Liver (tissue), 9 donors: ENCODE data around the gene AMOTL1. TPM values are rescaled to one million over a fixed set of nuclear protein-coding genes. Genes with fewer than 3 reads are reported as not detected.

Source experiments
- DNase-seq: peaks from one replicate; pipeline ENCODE4 v3.0.0-alpha.2; 2017; ENCODE audit warnings: low spot score
- H3K27ac ChIP-seq, 2 donors: one replicate each; pipeline ENCODE4 v1.7.0; 2013; ENCODE audit warnings: inconsistent platforms in 2 of 2, low read length in 2 of 2, control low read depth in 1 of 2, low read depth in 1 of 2, mild to moderate bottlenecking in 1 of 2
- H3K27me3 ChIP-seq, 4 donors: one replicate each; pipeline versions ENCODE4 v1.6.1 to v1.7.0; 2013; ENCODE audit warnings: low read length in 3 of 4, inconsistent platforms in 1 of 4, mild to moderate bottlenecking in 1 of 4, moderate library complexity in 1 of 4; ENCODE audit not compliant: control insufficient read depth in 4 of 4, insufficient read depth in 4 of 4
- H3K36me3 ChIP-seq, 4 donors: one replicate each; pipeline versions ENCODE4 v1.6.1 to v1.7.0; 2013; ENCODE audit warnings: low read length in 3 of 4, mild to moderate bottlenecking in 3 of 4, low read depth in 1 of 4, moderate library complexity in 1 of 4; ENCODE audit not compliant: control insufficient read depth in 4 of 4, insufficient read depth in 3 of 4
- H3K4me1 ChIP-seq, 4 donors: one replicate each; pipeline versions ENCODE4 v1.6.1 to v1.7.0; 2013; ENCODE audit warnings: low read length in 3 of 4, mild to moderate bottlenecking in 3 of 4, moderate library complexity in 1 of 4; ENCODE audit not compliant: control insufficient read depth in 4 of 4, insufficient read depth in 4 of 4
- H3K4me3 ChIP-seq, 3 donors: one replicate each; pipeline versions ENCODE4 v1.6.1 to v1.7.0; 2013; ENCODE audit warnings: low read length in 3 of 3, control low read depth in 1 of 3, low read depth in 1 of 3, mild to moderate bottlenecking in 1 of 3
- H3K9ac ChIP-seq, 2 donors: one replicate each; pipeline ENCODE4 v1.7.0; 2013; ENCODE audit warnings: low read length in 2 of 2, mild to moderate bottlenecking in 2 of 2, moderate library complexity in 2 of 2, control low read depth in 1 of 2, low read depth in 1 of 2
- H3K9me3 ChIP-seq, 4 donors: one replicate each; pipeline versions ENCODE4 v1.6.1 to v1.7.0; 2013; ENCODE audit warnings: low read length in 3 of 4; ENCODE audit not compliant: control insufficient read depth in 4 of 4
- FOXA1 ChIP-seq: IDR thresholded peaks from 2 replicates; pipeline ENCODE4 v1.6.1; 2016; ENCODE audit warnings: antibody characterized with exemption
- FOXA2 ChIP-seq: IDR thresholded peaks from 2 replicates; pipeline ENCODE4 v1.6.1; 2016; ENCODE audit warnings: antibody characterized with exemption
- HNF4A ChIP-seq, 2 donors: conservative IDR thresholded peaks; 2 replicates each; pipeline ENCODE4 v1.6.1; 2016; ENCODE audit warnings: antibody characterized with exemption in 2 of 2, mild to moderate bottlenecking in 2 of 2
- HNF4G ChIP-seq: IDR thresholded peaks from 2 replicates; pipeline ENCODE4 v1.6.1; 2016; ENCODE audit warnings: antibody characterized with exemption
- JUND ChIP-seq, 2 donors: IDR thresholded peaks; 2 replicates each; pipeline ENCODE4 v1.6.1; 2016; ENCODE audit warnings: antibody characterized with exemption in 2 of 2
- NR2F2 ChIP-seq: IDR thresholded peaks from 2 replicates; pipeline ENCODE4 v1.6.1; 2016; ENCODE audit warnings: antibody characterized with exemption
- RAD21 ChIP-seq, 2 donors: IDR thresholded peaks; 2 replicates each; pipeline ENCODE4 v1.6.1; 2016; ENCODE audit warnings: antibody characterized with exemption in 2 of 2, mild to moderate bottlenecking in 2 of 2
- SP1 ChIP-seq: IDR thresholded peaks from 2 replicates; pipeline ENCODE4 v1.6.1; 2018; ENCODE audit warnings: antibody characterized with exemption, mild to moderate bottlenecking
- TAF1 ChIP-seq: conservative IDR thresholded peaks from 2 replicates; pipeline ENCODE4 v1.6.1; 2016; ENCODE audit warnings: antibody characterized with exemption, mild to moderate bottlenecking
- WGBS: extraction: QIAGEN DNeasy Blood & Tissue Kit; methylation state at CpG from one replicate; pipeline ENCODE4 v1.1.7; 2013; 5-methylcytosine and 5-hydroxymethylcytosine counted together
- polyA plus RNA-seq, 2 donors: library from polyadenylated mRNA; stranded (reverse) in 1 of 2; unstranded in 1 of 2; fragments of 200-250 nt in 1 of 2; fragments of >200 nt in 1 of 2; fragmentation: Nextera tagmentation in 1 of 2; extraction: Ambion mirVana in 1 of 2; gene quantifications; one replicate each; pipeline versions ENCODE4 v1.2.1 to v1.2.3, GENCODE V29; 2013 to 2015
- total RNA-seq, 2 donors: library from RNA; depleted of rRNA; stranded (reverse); fragments of >200 nt; gene quantifications; one replicate each; pipeline ENCODE4 v1.2.3, GENCODE V29; 2014
- TF ChIP-seq, protein P1 (sequence below): IDR thresholded peaks from 2 replicates; pipeline ENCODE4 v1.6.1; 2016; ENCODE audit warnings: antibody characterized with exemption, mild to moderate bottlenecking
- TF ChIP-seq, protein P2 (sequence below): fragments of 150-350 bp; IDR thresholded peaks from 2 replicates; pipeline ENCODE4 v1.5.1; 2017; ENCODE audit warnings: improper control_type of control experiment, low read depth, low read length; ENCODE audit not compliant: missing input control
- TF ChIP-seq, protein P3 (sequence below): IDR thresholded peaks from 2 replicates; pipeline ENCODE4 v1.6.1; 2016; ENCODE audit warnings: antibody characterized with exemption
- TF ChIP-seq, protein P4 (sequence below): IDR thresholded peaks from 2 replicates; pipeline ENCODE4 v1.6.1; 2016; ENCODE audit warnings: antibody characterized with exemption
- donor health status: healthy.
- donor health status: healthy.
- donor health status: healthy.
- donor health status: healthy.
- donor health status: healthy.

AMOTL1 gene
- total and polyA plus RNA-seq, 4 donors, result 2.2 to 29.5 (median 7.2) TPM

DNA sequence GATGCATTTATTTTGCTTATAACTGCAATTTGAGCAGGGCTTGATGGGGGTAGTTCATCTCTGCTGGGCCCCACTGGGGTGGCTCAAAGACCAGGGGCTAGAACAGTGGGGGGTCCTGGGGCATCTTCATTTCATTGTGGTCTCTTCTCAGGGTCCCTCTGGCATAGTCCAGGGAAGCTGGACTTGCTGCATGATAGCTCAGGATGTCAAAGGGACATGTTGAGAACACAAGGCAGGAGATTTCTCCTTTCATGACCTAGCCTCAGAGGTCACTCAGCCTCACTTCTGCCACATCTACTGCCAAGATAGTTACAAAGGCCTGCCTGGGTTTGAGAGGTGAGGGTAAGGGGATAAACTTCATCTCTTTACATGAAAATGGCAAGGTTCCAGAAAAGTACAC is 115.7 kb downstream of the AMOTL1 start:
- Histone ChIP-seq H3K27ac (no peak overlapping the region), H3K9ac (no peak overlapping the region), H3K4me1 (no peaks in the 10 kb centered on the region), H3K4me3 (no peak overlapping the region), H3K9me3 (no peaks in the 10 kb centered on the region), H3K27me3 (no peaks in the 10 kb centered on the region), H3K36me3 (peaks cover 0 to 15% (median 1%) of the 10 kb centered on the region in 4 donors)
- TF ChIP-seq TAF1, result no peak
- TF ChIP-seq, protein P1, sequence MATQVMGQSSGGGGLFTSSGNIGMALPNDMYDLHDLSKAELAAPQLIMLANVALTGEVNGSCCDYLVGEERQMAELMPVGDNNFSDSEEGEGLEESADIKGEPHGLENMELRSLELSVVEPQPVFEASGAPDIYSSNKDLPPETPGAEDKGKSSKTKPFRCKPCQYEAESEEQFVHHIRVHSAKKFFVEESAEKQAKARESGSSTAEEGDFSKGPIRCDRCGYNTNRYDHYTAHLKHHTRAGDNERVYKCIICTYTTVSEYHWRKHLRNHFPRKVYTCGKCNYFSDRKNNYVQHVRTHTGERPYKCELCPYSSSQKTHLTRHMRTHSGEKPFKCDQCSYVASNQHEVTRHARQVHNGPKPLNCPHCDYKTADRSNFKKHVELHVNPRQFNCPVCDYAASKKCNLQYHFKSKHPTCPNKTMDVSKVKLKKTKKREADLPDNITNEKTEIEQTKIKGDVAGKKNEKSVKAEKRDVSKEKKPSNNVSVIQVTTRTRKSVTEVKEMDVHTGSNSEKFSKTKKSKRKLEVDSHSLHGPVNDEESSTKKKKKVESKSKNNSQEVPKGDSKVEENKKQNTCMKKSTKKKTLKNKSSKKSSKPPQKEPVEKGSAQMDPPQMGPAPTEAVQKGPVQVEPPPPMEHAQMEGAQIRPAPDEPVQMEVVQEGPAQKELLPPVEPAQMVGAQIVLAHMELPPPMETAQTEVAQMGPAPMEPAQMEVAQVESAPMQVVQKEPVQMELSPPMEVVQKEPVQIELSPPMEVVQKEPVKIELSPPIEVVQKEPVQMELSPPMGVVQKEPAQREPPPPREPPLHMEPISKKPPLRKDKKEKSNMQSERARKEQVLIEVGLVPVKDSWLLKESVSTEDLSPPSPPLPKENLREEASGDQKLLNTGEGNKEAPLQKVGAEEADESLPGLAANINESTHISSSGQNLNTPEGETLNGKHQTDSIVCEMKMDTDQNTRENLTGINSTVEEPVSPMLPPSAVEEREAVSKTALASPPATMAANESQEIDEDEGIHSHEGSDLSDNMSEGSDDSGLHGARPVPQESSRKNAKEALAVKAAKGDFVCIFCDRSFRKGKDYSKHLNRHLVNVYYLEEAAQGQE, result no peak
- DNase-seq, result no peak

DNA sequence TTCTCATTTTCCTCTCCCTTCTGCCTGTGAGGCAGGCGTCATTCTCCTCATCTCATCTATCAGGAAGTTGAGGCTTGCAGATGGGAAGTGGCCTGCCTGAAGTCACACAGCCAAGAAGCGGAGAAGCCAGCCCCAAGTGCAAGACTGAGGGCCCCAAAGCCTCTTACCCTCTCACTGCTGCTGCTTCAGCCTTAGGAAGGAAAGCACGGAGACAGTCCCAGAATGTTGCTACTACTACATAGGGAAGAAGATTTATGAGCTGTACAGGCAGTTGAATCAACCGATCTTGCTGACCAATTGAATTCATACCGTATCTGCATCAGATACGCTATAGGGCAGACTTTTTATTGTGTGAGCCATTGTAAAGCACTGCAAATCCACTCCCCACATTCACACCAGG is 116.2 kb downstream of the AMOTL1 start:
- Histone ChIP-seq H3K27ac (no peak overlapping the region), H3K4me1 (no peaks in the 10 kb centered on the region), H3K36me3 (peaks cover 0 to 10% (median 1%) of the 10 kb centered on the region in 4 donors), H3K9me3 (no peaks in the 10 kb centered on the region), H3K4me3 (no peak overlapping the region), H3K27me3 (no peaks in the 10 kb centered on the region), H3K9ac (no peak overlapping the region)
- no peak for DNase-seq
- 84% methylated on average over 6 of the region's 6 CpGs for WGBS
- TF ChIP-seq, protein P2, sequence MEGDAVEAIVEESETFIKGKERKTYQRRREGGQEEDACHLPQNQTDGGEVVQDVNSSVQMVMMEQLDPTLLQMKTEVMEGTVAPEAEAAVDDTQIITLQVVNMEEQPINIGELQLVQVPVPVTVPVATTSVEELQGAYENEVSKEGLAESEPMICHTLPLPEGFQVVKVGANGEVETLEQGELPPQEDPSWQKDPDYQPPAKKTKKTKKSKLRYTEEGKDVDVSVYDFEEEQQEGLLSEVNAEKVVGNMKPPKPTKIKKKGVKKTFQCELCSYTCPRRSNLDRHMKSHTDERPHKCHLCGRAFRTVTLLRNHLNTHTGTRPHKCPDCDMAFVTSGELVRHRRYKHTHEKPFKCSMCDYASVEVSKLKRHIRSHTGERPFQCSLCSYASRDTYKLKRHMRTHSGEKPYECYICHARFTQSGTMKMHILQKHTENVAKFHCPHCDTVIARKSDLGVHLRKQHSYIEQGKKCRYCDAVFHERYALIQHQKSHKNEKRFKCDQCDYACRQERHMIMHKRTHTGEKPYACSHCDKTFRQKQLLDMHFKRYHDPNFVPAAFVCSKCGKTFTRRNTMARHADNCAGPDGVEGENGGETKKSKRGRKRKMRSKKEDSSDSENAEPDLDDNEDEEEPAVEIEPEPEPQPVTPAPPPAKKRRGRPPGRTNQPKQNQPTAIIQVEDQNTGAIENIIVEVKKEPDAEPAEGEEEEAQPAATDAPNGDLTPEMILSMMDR, result no peak
- TF ChIP-seq, protein P3, sequence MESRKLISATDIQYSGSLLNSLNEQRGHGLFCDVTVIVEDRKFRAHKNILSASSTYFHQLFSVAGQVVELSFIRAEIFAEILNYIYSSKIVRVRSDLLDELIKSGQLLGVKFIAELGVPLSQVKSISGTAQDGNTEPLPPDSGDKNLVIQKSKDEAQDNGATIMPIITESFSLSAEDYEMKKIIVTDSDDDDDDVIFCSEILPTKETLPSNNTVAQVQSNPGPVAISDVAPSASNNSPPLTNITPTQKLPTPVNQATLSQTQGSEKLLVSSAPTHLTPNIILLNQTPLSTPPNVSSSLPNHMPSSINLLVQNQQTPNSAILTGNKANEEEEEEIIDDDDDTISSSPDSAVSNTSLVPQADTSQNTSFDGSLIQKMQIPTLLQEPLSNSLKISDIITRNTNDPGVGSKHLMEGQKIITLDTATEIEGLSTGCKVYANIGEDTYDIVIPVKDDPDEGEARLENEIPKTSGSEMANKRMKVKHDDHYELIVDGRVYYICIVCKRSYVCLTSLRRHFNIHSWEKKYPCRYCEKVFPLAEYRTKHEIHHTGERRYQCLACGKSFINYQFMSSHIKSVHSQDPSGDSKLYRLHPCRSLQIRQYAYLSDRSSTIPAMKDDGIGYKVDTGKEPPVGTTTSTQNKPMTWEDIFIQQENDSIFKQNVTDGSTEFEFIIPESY, result no peak
- TF ChIP-seq HNF4G (no peak), NR2F2 (no peak), SP1 (no peak), FOXA1 (no peak), JUND (IDR thresholded peaks at IDR 0.05) (no peak), TAF1 (no peak), RAD21 (IDR thresholded peaks at IDR 0.05) (no peak), HNF4A (conservative IDR thresholded peaks at IDR 0.05) (no peak), FOXA2 (no peak)
- TF ChIP-seq, protein P1, result no peak
- TF ChIP-seq, protein P4, sequence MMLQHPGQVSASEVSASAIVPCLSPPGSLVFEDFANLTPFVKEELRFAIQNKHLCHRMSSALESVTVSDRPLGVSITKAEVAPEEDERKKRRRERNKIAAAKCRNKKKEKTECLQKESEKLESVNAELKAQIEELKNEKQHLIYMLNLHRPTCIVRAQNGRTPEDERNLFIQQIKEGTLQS, result no peak
